ENCODE data around the gene C4orf50.

Gene C4orf50

GRCh38 chr4:5890063-5890727 lies 128.0 kb downstream of the C4orf50 start:
- DNase-seq (ENCODE audit: low read depth), result no peak

DNA sequence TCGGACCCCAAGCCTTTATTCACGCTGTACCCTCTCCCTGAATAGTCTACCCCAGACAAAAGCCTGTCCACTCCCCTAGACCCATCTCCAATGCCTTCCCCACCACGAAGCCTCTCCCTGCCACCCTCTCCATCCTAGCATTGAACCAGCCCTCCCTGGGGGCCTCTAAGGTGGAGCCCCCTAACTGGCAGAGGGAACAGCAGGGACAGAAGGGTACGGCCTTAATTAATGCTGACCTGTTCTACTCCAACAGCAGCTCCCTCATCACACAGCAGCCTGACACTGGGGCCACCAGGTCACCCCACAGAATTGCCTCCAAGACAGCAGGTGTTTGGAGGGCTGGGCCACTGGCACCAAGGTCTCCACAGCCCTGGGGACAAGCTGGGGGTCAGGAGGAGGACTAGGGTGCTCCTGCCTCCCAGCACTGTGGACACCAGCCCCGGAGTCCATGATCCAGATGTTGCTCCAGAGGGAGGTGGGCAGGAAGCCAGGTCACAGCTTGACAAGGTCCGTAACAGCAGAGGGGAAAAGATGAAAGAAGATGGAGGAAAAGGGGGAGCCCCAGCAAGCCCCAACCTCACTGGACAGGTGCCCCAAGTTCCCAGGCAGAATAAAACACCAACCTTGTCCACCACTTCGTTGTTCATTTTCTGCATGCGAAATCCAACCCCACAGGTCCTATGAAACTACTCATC lies 129.1 kb downstream of the C4orf50 start:
- DNase-seq (ENCODE audit: low read depth), result no peak

DNA sequence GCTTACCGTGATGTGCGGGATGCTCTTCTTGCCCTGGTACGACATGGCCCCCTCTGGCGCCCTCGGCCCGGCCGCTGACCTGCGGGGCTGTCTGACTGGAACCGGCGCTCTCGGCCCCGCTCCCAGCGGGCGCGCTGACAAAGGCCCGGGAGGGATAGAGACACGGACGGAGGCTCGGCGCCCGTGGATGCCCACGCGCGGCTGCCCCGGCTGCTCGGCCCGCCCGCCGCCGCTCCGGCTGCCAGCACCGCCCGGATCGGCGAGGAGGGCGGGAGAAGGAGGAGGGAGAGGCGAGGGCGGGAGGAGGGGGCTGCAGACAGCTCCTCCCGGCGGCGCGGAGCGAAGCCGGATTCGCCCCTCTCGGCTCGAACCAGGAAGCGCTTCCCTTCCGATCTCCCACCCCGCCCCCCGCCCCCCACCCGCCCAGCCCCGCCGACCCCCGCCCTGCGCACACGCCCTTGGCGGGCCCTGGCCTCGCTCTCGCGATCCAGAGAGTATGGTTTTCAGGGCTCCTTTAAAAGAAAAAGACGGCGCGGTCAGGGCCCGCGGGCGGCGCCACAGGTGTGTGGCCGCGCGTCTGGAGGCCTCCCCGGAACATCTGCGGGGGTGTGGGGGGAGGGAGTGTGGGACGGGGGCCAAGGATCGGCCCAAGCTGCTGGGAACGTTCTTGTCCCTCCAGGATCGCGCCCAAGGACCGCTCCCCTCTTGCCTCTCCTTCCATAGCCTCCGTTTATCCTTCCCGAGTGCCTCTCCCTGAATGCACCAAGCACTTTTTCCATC lies 129.8 kb downstream of the C4orf50 start:
- no peak for DNase-seq (ENCODE audit: low read depth)

DNA sequence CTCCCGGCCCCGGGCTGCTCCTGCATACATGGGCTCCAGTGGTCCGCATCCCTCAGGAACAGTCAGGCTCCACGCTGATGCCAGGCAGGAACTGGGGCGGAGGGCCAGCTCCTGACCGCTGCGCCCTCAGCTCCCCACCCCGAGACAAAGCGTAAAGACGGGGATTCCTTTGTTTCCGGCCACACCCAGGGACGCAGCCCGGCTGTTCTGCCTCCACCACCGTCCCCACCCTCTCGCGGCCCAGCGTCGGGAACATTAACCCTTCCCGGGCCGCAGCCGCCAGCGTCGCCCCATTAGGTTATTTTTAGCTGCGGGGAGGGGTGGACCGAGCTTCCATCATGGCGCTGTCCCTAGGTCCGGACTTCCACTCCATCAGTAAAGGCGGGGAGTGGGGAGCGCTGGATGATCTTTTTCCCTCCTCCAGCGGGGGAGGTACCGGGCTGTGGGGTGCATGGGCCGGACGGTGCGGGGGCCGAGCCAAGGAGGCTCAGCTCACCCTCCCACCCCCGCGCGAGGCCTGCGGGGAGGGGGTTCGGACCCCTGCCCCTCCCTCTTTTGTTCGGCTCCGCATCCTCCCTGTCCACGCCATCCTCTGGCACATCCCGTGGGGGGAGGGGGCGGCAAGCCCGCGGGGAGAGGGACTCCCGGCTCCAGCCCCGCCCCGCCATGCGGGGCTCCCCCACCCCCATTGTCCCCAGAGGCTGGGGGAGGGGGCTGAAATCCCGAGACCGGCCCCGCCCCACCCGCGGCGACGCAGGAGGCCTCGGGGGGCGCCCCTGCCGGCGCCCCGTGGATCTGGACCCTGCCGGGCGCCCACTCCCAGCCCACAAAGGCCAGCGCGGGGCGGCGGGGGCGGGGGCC lies 130.6 kb downstream of the C4orf50 start:
- no peak for DNase-seq (ENCODE audit: low read depth)

GRCh38 chr4:5887011-5887360 lies 131.2 kb downstream of the C4orf50 start:
- no peak for DNase-seq (ENCODE audit: low read depth)

DNA sequence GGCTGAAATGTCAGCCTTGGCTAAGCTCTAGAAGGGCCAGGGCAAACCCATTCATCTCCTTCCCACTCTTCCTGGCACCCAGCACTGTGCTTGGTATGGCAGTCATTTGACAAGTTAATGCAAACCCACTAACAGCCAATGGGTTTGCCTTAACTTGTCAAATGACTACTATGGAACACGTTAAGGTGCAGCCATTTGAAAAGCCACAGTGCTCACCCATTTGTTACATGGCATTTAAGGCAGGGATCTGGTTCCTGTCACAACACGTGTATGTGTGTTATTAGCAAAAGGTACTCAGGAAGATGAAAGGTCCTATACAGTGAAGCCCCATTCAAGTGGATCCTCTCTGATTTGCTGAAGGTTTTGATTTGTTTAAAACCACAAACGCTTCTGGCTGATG lies 132.5 kb downstream of the C4orf50 start:
- DNase-seq (ENCODE audit: low read depth), result no peak

- DNase-seq (ENCODE audit: low read depth), result no peak
These were observed 133.4 kb downstream of the C4orf50 start for GRCh38 chr4:5884796-5885195.

- no peak for DNase-seq (ENCODE audit: low read depth)
These were observed 134.3 kb downstream of the C4orf50 start for GRCh38 chr4:5883916-5884315.

DNA sequence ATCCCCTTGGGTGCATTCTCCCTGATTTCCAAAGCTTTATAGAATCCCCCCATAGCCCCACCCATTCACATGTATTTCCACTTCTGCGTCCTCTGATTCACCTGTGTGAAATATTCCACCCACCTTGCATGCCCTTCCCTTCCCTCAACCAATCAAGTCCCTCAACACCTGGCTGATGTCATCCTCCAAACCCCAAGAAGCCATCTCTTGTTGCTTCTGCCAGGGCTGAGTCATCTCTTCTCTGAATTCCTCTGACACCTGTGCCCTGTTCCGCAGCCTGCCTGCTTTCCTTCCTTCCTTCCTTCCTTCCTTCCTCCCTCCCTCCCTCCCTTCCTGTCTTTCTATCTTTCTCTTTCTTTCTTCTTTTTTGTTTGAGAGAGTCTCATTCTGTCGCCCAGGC lies 135.3 kb downstream of the C4orf50 start:
- DNase-seq (ENCODE audit: low read depth), result no peak

GRCh38 chr4:5881340-5881739 lies 136.9 kb downstream of the C4orf50 start:
- no peak for DNase-seq (ENCODE audit: low read depth)

DNA sequence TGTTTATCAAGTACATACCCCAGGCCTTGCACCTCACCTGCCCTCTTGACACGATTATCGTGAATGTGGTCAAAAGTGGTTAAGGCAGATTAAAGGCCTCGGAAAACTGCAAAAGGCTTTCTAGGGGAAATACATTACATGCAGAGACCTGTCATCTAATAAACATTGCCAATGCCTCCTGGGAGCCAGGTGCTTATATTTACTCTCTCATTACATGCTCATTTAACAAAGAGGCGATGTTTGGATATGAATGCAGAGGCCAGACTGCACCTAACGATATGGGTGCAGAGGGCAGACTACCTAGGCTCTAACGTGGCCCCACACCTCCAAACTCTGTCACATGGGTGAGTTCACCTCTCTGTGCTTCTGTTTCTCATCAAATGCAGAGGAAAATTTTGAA lies 139.9 kb downstream of the C4orf50 start:
- no peak for DNase-seq (ENCODE audit: low read depth)

GRCh38 chr4:5877392-5877791 lies 140.8 kb downstream of the C4orf50 start:
- DNase-seq (ENCODE audit: low read depth), result no peak

GRCh38 chr4:5874811-5875449 lies 143.3 kb downstream of the C4orf50 start:
- DNase-seq (ENCODE audit: low read depth), result no peak

DNA sequence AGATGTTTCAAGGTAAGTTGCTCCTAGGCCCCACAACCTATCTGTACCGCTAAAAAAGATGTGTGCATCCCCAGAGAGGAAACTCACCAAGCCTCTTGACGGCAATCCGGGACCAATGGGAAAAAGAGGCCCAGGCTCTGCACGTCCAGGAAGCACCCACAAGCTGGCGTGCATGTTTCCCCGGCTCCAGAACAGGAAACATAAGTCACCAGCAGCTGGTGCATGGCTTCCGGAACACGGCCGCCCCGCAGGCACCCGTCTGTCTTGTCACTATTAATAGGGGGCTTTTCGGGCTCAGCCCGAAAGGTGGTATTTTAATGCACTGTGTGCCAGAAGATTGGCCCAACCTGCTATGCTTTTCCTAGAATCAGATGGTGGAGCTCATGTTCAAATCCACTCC lies 147.5 kb downstream of the C4orf50 start:
- DNase-seq (ENCODE audit: low read depth), result no peak

DNA sequence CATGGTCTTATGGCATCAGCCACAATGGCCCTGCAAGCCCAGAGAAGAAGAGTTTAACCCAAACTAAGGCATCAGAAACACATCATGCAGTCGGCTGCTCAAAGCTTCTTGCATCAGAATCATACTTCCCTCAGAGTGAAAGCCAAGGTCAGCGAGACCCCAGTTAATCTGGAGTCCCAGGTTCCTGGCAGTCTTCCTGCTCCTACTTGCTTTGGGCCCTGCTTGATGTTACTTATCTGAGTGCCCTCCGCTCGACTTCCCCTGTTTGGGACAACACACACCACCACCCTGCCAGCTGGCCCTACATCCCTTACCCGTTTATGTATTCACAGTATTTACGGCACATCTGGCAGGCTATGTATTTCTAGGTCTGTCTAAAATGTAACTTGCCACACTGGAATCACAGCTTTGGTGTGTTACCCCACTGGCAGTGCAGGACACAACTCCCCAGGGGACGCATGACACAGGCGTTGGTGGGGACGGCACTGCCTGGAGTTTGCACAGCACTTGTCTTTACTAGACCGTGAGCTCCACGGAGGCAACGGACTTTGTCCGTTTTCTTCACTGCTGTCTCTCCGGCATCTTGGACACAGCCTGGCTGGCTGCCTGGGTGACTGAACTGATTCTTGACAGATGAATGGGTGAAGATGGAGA lies 148.1 kb downstream of the C4orf50 start:
- DNase-seq (ENCODE audit: low read depth), result no peak

GRCh38 chr4:5867866-5868265 lies 150.4 kb downstream of the C4orf50 start:
- no peak for DNase-seq (ENCODE audit: low read depth)

DNA sequence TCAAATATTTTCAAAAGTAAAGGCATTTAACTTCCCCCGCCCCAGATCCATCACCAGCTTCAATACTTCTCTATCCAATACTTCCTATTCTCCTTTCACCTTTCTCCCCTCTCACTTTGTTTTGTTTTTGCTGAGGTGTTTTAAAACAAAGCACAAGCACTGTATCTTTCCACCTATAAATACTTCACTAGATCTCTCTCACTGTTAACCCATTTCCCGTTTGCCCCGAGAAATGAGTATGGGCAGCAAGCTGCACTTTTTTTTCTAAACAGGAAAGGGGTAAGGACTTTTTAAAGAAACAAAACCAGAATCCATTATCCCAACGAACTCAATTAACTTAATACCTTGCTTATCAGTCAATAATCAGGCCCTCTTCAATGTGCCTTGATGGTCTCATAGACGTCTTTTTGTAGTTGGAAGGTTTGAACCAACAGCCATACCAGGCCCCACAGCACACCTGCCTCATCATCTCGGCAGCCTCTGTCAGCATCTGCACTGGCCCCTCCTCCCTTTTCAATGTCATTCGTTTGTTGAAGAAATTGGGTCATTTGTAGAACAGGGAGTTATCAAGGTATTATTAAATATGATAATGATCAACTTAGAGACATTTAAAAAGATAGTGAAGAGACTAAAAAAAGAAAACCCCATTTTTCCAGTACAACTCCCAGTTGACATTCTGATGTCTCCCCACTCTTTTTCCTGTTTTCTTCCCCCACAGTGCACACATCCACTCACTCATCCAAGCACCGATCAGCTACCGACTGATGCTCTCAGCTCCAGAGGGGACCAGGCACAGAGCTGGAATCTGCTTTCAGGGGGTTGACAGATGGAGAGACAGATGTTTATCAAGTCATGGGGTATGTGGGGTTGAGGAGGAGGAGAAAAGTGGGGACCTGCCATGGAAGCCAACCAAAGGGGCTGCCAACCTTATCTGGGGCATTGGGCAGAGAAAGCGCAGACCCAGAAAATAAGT lies 151.1 kb downstream of the C4orf50 start:
- DNase-seq (ENCODE audit: low read depth), result no peak

DNA sequence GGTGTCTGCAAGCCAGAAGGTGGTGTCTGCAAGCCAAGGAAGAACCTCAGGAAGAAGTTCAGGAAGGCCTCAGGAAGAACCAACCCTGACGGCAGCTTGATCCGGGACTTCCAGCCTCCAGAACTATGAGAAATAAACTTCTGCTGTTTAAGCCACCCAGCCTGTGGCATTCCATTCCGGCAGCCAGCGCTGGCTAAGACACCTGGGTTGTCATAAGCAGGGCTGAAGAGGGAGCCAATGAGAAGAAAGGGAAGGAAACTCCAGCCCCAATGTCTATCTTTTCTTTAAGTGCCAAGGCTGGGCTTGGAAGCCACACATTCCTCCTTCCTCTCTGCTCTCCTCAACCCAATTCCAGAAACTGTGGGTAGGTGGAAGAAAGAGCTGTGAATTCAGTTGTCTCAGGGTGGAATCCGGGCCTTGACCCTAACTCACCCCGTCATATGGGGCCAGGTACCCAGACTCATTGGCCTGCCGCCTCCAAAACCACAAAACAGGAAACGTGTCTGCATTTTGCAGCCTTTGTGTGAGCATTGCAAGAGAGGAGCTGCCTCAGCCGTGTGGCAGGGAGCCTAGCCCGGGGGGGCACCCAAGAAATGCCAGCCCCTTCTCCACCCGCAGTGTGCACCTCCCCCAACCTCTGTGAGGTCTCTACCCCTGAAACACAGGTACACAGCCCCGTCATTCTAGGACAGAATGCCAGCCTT lies 152.2 kb downstream of the C4orf50 start:
- DNase-seq (ENCODE audit: low read depth), result no peak

- DNase-seq (ENCODE audit: low read depth), result peak; percentile 53
These were observed 154.6 kb downstream of the C4orf50 start for GRCh38 chr4:5863461-5864113.
